Vagina (tissue), 2 donors: Measurements from ENCODE around the gene LHFPL3.

ENCODE experiments used
- POLR2AphosphoS5 ChIP-seq, 2 donors: sonication (generic); formaldehyde crosslinking; IDR thresholded peaks; one replicate each; pipeline ENCODE4 v1.9.0; 2017; ENCODE audit warnings: antibody characterized with exemption in 2 of 2, mild to moderate bottlenecking in 2 of 2, low read depth in 1 of 2; ENCODE audit not compliant: insufficient read depth in 1 of 2
- TF ChIP-seq, protein P1 (sequence below), 3 experiments: fragments of 450-650 bp in 2 of 3; fragments of 200-600 bp in 1 of 3; sonication (generic) in 1 of 3; IDR thresholded peaks; one replicate each; pipeline ENCODE4 v1.5.1; 2017 to 2019; ENCODE audit warnings: antibody characterized with exemption in 3 of 3, mild to moderate bottlenecking in 2 of 3, moderate library complexity in 2 of 3

DNA sequence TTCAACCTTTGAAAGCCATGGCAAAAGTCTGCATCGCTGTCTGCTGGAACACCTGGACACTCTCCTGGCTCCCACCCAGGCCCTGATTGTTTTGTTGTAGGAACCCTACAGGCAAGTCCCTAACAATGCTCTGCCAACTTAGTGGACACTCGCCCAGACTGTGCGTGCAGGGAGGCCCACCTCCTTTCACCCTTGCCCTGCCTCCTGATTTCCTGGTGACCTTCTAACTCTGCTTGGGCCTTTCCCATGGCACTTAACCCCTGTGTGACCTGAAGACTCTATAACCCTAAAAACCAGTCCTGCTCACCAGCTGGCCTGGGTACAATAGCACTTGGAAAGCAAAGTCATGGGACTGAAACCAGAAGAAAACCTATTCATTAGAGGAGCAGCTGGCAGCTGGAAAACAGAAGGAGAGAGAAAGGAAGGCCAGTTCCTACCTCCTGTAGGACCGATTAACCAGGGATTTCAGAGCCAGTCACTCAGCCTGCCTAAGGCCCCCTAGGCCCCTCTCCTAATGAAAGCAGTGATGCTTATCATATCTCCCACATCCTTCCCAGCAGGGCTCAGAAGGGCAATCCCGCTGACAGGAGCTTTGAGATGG lies 602.9 kb downstream of the LHFPL3 start:
- TF ChIP-seq, protein P1, sequence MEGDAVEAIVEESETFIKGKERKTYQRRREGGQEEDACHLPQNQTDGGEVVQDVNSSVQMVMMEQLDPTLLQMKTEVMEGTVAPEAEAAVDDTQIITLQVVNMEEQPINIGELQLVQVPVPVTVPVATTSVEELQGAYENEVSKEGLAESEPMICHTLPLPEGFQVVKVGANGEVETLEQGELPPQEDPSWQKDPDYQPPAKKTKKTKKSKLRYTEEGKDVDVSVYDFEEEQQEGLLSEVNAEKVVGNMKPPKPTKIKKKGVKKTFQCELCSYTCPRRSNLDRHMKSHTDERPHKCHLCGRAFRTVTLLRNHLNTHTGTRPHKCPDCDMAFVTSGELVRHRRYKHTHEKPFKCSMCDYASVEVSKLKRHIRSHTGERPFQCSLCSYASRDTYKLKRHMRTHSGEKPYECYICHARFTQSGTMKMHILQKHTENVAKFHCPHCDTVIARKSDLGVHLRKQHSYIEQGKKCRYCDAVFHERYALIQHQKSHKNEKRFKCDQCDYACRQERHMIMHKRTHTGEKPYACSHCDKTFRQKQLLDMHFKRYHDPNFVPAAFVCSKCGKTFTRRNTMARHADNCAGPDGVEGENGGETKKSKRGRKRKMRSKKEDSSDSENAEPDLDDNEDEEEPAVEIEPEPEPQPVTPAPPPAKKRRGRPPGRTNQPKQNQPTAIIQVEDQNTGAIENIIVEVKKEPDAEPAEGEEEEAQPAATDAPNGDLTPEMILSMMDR (IDR thresholded peaks at IDR 0.05) = no peak
- no peak for TF ChIP-seq POLR2AphosphoS5 (IDR thresholded peaks at IDR 0.05; ENCODE audit: insufficient read depth in 1 of 2, low read depth in 1 of 2)
